GM18873 (cell line): ENCODE data around the gene FAM118B.
"Not testable (repeated sequence)": the region's sequence is repeated elsewhere in the genome, so short reads cannot be mapped to it uniquely, and the experiment has no call there.

Experiments
- ATAC-seq: cut with Tn5 transposase; IDR thresholded peaks from one replicate; pipeline ENCODE4 v1.9.1; 2021; ENCODE audit warnings: mild to moderate bottlenecking, moderate library complexity, moderate number of reproducible peaks; ENCODE audit not compliant: unreplicated experiment, low FRiP score

The FAM118B gene

DNA sequence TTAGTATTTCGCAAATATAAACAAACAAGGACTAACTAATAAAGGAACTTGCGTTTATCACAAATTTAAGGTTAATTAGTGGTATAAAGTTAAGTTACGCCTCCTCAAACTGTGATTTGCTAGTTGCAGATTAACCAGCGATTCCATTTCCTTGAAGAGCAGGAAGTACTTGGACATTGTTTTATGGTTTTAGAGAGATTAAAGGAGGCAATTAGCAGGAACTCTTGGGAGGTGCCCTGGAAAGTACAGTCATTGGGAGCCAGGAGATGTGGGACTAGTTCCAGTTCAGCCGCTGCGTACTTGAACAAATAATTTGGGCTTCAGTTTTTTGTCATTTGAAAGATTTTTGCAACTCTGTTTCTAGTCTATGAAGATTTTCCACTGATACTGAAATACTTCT lies 3.3 kb downstream of the FAM118B start:
- ATAC-seq = no peak

DNA sequence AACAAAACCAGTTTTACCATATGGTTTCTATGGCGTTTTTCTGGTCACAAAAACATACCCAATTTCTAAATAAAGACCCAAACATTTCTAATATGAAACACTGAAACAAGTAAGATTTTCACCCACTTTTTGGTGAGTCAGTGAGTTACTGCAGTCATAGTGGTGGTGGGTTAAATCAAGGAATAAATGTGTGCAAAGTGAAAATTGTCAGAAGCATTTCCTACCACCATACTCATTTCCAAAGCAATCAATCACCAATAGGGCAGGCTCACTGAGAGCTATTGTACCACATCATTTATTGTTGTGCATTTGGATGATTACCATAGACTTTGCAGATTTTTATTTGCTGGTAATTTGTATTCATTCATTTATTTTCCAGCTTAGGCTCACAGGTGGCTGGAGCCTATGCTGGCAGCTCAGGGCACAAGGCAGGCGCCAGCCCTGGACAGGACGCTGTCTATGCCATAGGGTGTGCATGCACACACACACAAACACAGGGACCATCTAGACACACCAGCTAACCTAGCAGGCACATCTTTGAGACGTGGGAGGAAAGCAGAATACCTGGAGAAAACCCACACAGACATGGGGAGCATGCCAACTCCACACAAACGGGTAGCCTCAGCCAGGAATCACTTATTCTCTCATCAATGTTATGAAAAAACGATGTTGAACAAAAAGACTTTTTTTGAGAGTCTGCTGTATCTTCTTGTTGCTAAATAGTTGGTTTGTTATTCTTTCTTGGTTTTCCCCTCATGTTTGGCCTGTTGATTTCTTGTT lies 5.1 kb downstream of the FAM118B start:
- no peak for ATAC-seq

DNA sequence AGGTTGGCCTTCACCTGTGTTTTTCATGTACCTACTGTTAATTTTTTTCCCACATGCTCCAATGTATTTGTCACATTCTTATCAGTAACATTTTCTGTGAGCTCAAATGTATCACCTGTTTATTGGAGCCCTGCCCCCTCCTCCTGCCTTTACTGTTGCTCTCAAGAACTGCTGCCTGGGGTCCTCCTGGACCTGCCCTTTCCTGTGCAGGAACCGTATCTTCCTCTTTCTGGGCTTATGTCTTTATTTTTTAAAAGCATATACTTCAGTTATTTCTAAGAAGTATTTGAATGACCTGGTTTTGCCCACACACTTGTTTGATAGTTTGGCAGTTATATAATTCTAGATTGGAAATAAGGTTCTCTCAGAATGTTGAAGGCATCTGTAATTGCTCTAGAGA lies 5.9 kb downstream of the FAM118B start:
- no peak for ATAC-seq

DNA sequence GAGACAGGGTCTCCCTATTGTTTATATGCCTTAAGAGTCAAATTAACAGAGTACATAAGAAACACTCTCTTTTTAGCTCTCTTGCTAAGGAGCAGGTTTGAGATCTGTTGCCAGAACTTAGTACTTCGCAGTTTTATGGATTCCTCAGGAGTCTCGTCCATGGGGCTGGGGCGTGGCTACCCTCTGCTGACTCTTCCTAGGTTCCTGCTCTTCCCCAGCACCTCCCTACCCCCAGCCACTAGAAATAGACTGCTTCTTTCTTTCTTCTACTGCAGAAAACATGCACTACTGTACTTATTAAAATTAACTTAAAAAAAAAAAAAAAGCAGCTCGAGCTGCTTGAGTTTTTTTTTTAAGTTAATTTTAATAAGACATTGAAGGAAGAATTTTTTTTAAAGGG lies 8.0 kb downstream of the FAM118B start:
- no peak for ATAC-seq

DNA sequence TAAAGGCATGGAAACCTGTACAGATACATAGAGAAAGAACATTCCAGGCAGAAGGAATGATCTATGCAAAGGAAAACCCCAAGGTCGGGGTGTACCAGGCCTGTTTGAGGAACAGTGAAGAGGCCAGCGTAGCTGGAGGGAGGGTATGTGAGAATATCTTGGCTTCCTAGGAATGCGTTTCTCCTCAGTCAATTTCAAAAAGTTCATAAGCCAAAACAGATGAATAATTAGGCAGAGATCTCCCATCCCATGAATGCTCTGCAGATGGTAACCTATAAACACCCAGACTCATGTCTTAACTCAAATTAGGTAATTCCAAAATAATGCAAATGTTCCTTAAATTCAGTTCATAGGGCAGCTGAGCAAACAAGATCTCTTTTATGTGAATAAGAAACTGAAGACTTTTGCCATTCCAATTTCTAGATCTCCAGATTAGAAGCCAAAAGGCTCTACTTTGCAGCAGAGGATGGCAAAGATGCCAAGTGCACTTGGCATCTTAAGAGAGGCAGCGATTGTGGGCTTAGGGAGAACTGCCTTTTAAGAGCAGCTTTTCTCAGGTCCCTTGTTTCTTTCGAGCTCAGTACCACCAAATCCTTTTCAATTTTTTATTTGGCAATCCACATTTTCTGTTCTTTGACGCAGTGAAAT lies 13.2 kb downstream of the FAM118B start:
- ATAC-seq = no peak

DNA sequence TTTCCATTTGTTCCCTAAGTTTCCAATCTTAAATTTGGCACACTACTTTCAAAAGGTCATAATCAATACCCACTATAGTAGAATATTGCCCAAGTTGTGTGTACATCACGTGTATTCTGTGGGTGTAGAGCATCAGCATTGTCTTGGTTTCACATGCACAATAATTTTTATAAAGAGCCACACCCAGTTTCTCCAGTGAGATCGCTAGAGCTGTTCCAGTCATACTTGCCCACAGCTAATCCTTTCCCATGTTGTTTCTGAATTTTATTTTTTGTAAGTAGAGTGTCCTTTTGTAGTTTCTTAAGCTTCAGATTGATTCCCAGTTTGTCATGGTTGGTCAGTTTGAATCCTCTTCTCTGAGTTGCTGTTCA lies 13.7 kb downstream of the FAM118B start:
- ATAC-seq = no peak

DNA sequence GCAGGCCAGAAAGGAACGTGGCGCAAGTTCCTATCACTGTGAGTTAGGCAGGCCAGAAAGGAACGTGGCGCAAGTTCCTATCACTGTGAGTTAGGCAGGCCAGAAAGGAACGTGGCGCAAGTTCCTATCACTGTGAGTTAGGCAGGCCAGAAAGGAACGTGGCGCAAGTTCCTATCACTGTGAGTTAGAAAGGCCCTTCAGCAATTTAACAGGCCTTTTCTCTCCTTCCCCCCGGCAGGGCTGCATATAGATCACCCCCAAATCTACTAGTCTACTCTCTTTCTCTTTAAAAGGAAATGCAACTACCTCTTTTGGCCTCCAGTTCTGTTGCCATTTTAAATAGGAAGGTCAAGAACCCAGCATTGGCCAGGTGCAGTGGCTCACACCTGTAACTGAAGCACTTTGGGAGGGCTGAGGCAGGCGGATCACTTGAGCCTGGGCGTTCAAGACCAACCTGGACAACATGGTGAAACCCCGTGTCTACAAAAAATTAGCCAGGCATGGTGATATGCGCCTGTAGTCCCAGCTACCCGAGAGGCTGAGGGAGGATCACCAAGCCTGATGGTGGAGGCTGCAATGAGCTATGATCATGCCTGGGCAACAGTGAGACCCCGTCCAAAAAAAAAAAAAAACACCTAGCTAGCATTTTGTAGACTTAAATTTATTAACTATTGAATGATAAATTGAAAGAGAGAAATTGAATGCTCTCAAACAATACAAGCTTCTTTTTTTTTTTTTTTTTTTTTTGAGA lies 14.9 kb downstream of the FAM118B start:
- no peak for ATAC-seq

DNA sequence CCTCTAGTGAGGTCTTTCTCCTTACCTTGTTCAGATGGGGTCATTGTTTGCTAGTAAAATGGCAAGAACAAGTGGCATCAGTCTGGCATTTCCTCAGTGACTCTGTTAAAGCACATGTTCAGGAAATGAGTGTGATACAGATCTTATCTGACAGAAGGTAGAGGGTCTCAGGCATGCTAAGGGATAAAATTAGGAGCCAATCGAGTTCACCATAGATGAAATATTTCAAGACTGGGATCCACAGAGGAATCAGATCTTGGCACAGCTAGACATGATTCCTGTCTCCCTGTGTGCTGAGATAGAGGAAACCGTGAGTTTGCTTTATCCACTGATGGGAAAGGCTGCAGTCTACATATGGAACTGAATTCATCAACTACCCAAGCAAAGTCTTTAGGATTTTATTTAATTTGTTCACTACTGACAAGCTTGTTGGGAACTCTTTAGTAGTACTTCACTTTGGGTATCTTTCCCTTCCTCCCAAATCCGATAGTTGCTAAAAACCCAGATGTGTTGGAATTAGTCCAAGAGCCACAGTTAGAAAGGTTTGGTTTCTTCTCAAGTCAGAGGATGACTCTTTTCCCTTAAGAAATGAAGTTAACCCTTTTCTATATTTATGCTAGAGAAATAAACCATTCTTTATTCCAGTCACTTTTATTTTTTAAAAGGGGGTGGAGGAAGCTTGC lies 18.4 kb downstream of the FAM118B start:
- ATAC-seq = no peak

DNA sequence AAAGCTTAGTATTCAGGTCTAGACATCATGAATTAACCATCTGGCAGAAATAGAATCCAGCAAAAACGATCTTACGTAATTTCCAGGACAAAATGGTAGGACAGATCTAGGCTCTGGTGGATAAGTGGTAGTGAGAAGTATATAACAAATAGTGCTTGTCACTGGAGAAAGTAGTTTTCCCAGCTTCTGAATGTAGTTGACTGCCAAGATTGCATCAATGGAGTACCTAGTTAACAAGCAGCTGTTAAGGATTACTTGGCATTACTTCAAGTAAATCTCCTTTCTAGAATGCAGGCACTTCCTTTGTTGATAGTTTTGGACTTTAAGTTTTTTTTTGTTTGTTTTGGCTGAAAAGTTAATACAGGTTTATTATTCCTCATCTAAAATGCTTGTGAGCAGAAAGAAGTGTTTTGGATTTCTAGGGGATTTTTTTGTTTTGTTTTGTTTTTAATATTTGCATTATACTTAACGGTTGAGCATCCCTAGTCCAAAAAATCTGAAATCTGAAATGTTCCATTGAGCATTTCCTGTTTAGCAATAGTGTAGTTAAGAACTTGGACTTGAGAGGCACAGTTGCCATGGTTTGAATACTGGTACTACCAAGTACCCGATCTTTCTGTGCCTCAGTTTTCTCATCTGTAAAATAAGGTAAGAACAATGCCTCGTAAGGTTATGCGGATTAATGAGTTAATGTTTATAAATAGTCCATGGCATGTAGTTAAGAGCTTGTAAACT lies 20.3 kb downstream of the FAM118B start:
- no peak for ATAC-seq

DNA sequence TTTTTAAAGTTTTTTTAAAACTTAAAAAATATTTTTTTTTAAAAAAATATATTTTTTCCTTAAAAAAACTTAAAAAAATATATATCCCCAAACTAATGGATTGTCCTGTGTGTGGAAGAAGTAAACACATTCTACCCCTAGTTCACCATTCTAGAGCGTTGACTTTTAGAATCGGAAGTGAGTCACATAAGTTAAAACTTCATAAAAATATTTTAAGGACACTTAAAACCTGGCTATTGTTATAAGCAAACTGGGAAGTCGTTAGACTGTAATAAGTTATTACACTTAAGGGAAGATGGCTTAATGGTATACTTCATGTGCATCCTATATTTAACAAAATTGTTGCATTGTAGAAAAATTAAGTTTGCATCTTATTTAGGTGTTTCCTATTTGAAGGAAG lies 21.1 kb downstream of the FAM118B start:
- ATAC-seq = no peak

DNA sequence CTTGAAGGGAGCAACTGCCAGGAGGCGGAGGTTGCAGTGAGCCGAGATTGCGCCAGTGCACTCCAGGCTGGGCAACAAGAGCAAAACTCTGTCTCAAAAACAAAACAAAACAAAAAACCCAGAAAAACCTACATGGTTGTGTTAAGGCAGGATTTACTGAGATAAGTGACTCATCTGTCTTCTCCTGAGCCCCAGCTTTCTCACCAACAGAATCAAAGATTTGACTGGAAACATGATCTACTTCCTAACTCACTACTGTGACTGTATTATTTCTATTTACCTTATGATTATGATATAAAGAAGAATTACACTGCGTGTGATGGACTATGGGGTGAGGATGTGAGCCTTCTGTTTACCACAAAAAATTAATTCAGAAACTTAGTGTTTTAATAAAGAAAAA lies 21.8 kb downstream of the FAM118B start:
- ATAC-seq = no peak

DNA sequence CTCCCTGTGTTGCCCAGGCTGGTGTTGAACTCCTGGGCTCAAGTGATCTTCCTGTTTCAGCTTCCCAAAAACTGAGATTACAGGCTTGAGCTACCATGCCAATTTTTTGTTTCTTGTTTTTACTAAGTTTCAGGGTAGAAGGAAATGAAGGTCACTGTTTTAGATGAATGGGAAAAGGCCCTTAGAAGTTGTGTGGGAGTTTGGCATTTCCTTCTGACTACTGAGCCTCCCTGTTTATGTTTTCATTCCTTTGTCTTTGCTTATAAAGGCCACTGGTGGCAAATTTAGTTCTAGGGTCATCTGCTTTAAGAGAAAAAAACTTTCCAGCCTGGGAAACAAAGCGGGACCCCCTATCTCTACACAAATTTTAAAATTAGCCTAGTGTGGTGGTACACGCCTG lies 35.1 kb downstream of the FAM118B start:
- no peak for ATAC-seq

DNA sequence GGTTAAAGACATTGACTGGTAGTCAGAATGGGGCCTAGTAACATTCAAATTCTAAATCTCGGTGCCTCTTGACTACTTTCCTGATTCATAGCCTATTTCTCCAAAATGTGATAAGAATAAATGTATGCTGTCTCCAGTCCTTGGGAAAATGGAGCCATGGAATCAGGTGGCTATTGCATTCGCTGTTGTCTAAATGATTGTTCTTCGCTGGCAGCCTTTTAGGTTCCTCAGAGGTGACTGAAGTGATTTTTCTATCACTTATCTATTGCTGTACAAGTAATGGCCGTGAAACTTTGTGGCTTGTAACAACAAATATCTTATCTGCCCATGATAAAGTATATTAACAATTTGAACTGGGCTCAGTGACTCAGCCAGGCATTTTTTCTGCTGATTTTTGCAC lies 41.7 kb downstream of the FAM118B start:
- no peak for ATAC-seq

DNA sequence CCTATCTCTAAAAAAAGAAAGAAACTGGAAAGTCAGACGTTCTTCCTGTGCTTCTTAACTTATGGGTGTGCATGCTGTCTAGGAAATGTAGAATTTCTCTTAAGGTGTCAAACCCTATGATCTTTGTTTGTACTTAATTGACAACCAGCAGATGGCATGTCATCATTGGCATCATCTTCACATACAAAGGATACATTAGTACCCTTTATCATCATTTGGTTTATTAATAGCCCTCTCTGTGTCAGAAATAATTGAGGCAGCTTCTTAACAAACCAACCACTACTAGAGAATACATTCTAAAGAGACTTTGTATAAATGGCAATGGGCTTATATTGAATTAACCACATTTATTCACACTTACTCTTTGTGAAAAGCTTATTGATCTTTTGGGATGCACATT lies 43.2 kb downstream of the FAM118B start:
- ATAC-seq = no peak

DNA sequence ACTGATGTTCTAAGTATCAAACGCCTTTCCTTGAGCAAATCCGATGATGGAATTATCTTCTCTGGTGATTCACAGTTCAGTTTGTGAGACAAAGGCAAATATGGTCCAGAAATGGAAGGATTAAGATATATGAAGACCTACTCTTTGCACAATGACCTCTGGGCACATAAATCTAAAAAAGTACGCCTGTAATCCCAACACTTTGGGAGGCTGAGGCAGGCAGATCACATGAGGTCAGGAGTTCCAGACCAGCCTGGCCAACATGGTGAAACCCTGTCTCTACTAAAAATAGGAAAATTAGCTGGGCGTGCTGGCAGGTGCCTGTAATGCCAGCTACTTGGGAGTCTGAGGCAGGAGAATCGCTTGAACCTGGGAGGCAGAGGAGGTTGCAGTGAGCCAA lies 43.9 kb downstream of the FAM118B start:
- ATAC-seq = not testable (repeated sequence)

DNA sequence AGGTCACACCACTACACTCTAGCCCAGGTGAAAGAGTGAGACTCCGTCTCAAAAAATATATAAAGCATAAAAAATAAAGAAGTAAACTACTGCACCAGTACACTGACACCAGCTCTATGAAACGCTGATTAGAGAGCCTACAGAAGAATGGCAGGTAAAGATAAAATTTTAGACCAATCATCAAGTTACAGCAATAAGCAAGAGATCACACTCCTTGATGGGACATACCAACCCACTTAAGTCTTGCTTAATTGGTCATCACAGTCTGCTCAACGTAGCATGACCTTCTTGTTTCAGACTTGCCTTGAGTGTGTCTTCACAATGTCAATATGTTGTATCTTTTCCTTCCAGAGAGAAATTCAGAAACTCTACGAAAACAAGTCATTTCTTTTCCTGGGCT lies 44.6 kb downstream of the FAM118B start:
- ATAC-seq = no peak

DNA sequence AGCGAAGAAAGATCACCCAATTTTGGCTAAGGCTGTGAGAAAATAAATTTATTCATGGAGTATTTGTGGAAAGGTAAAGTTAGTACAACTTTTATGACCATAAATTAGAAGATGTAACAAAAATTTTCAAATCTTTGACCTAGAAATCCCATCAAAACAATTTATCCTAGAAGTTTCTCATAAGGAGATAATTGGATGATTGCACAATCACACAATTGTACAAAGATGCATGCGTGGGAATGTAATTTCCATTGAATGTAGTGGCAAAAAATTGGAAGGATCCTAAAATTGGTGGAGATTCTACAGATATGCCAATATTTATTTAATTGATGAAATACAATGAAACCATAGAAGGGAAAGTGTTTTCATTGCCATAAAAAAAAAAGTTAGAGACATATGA lies 45.6 kb downstream of the FAM118B start:
- no peak for ATAC-seq

DNA sequence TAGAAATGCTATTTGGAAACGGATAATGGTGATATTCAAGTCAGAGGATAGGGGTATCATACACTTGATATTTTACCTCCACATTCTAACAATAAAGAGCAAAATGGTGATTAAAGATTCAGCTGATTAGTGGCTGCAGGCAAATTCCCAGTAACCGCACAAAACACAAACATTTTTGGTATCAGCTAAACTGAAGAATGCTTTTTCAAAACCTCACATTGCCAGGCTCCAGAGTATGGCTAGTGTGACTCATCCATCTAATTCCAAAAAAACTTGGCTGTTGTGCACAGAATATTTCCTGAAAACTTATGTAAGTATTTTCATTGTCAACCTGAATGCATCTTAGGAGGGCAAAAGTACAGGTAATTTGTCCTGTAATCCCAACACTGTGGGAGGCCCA lies 46.2 kb downstream of the FAM118B start:
- no peak for ATAC-seq

DNA sequence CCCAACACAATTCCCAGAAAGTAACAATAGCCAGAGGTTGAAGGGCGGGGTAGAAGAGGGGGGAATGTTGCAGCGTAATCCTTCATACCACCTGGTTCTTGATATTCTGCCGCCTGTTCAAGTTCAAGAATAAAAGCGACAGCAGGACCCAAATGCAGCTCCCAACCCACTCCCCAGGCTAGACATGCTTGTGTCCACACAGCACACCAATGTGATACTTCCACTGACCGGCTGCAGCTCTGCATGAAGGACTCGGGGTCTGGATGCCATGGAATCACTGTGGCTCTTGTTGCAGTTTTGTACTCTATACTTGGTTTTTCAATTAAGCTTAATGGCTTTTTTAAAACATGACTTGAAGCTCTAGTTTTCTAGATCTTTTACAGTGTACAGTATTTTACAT lies 50.6 kb downstream of the FAM118B start:
- no peak for ATAC-seq

DNA sequence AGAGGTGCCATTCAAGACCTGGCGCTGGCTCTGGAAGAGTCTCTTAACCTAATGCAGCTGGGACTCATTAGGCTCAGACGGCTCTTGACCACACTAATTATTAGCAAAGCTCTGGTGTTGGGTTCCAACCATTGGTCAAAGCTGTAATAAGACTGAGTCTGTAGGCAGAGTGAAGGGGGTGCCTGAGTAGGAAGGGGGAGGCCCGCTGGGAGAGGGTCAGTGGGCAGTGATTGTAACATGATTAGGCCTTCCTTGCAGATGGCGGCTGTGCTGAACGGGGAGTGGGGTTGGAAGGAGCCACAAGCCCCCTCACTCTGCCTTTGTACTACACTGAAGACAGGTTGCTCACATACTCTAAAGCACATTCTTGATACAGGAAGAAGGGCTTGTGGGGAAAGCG lies 51.9 kb downstream of the FAM118B start:
- no peak for ATAC-seq
